Fibroblast of skin of back (primary cell): ENCODE data around the gene UBA52.

Source experiments
- DNase-seq: peaks from one replicate; pipeline ENCODE4 v3.0.0-alpha.2; 2013

The UBA52 gene

DNA sequence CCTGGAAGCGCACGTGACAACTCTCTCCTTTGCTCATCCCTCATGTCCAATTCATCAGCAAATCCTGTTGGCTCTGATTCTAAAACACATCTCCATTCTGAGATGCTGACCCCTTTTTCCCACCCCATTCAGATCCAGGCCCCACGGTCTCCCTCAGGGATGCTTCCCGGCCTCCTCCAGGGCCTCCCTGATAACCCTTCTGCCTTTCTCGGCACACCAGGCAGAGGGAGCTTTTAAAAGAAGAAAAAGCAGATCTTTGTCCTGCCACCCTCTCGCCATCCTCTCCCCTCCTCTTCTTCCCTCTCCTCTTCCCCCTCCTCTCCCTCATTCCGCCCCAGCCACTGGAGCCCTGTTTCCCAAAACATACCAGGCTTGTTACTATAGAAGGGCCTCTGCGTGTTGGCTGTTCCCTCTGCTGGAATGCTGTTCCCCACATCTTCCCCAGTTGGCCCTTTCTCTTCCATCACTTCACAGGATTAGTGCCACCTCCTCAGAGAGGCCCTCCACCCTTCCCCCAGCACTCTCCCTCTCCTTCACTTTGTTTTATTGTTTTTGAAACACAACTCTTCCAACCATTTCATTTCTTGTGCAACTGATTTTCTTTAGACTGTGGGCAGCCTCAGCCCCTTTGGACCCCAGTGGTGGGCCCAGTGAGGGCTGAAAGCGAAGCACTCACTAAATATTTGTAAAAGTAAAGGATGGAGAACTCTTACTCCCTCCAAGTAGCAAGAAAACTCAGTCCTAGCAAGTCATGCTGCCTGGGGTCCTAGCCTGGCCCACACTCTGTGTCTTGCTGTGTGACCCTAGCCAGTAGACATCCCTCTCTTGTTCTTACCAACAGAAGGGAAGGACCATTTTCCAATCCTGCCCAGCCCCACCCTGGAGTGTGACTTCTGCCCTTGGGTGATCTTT lies 37.4 kb downstream of the UBA52 start:
- no peak for DNase-seq

DNA sequence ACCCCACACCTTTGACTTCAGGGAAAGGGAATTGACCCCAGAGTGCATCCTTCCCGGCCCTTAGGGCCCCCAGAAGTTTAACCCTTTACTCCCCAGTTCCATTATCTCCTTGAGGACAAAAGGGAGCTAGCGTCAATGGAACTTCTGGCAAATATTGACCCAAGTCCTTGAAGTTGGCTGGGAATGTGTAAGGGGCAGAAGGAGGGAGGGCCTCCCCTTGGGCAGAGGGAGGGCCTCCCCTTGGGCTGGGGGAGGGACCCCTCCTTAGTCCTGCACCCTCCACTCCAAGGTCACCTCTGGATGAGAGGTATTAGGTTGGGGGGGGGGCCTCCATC lies 38.0 kb downstream of the UBA52 start:
- DNase-seq = no peak

DNA sequence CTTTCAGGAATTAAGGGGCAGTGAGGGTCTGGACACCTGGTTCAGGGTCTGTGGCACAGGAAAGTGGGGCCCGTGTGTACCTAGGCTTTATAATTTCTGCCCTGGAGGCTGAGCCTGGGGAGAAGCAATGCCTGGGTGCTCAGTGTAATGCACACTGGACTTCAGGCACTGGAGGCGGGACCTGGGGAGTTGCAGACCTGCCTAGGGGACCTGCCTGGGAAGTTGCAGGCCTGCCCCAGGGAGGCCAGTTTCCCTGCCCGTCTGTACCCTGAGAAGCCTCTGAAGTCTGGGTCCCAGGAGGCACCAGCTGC lies 38.5 kb downstream of the UBA52 start:
- DNase-seq = no peak

DNA sequence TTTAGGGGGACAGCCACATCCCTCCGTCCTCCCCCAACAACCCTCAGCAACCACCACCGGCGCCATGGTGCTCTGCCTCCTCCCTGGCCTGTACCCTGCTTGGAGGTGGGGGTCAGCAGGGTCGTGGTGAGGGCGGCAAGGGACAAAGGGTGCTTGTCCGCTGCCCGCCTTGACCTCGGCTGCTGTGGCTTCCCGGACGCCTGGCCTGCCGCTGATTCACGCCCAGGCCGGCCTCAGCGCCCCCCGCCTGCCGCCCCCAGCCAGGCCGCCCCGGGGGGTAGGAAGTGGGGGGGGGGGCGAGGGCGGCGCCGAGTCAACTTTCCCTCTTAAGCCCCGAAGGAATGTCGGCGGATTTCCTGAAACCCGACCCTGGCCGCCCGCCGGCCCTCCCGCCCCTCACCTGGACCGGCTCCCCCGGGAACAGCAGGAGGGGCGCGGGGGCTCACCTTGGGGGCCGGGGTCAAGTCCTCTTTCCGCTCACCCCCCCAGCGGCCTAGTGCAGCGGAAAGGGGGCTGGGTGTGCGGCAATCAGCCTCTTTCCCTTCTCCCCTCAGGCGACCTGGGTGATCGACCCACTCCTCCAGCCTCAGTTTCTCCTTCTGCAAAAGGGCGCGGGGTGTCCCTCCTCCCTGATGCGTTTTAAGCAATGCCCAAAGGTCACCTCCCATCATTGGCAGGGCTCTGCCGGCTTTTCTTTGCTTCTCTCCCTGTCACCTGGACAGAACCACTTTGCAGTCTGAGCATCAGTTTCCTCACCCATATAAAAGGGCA lies 39.1 kb downstream of the UBA52 start:
- no peak for DNase-seq

DNA sequence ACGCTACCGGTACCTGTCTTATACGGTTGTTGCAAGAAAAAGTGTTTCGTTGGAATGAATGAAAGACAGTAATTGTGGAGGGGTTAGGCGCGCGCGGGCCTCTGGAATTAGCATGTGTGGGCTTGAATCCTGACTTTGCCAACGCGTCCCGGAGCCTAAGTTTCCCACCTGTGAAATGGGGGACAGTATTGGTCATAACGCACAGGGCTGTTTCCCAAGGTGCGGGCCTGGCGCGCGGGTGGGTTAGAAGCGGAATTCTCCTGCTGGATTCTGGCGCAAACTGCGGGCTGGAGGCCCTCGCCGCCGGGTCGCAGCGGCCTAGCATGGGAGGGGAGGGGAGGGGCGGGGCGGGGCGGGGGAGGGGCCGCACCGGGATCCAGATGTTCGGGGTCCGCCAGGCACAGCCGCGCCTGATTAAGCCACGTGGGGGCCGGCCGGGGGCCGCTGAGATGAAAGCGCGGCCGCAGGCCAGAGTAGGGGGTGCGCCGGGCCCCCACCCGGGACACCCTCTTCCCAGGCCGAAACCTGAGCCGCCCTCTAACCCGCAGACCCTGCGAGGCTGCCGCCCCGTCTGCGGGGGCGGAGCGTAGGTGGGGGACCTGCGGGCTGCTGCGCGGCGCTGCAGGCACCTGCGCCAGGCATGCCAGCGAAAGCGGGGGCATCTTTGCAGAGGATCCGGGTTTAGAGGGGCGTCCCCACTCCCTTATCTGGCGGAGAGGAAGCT lies 39.8 kb downstream of the UBA52 start:
- no peak for DNase-seq

GRCh38 chr19:18612051-18612771 lies 40.6 kb downstream of the UBA52 start:
- no peak for DNase-seq

DNA sequence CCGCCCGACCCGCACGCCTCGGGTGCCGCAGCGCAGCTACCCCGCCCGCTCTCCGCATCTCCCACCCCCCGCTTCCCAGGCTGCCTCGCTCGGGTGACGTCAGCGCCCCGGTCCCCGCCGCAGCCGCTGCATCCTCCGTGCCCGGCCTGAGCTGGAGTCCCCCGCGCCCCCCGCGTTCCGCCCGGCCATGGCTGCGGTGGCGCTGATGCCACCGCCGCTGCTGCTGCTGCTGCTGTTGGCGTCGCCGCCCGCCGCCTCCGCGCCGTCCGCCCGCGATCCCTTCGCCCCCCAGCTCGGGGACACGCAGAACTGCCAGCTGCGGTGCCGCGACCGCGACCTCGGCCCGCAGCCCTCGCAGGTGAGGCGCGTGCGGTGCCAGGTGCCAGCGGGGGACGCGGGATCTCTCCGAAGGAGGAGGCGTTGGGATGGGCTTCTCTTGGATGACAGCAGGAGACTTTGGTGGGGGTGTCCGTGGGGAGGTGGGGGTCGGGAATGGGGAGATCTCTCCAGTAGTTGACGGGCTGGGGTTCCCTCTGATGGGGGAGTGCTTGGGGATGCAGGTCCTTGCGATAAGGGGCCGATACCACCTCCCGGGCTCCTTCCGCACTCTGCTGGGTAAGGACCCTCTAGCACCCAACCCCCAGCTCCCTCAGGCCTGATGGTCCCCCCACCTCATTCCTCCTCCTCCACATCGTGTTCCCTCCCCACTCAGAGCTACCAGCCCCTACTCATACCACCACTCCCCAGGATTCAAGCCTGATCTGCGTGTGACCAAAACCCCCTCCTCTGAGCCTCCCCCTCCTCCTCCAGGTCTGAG lies 41.3 kb downstream of the UBA52 start, which contains the start of gene TMEM59L:
Gene TMEM59L (plus strand): TSS at position 99 of the 817 bp plus-strand sequence. CDS start 89 bp downstream, at position 188.
- DNase-seq = no peak

- DNase-seq = no peak
These were observed 42.1 kb downstream of the UBA52 start for GRCh38 chr19:18613589-18614234.

GRCh38 chr19:18616023-18616422 lies 44.4 kb downstream of the UBA52 start:
- DNase-seq = no peak

DNA sequence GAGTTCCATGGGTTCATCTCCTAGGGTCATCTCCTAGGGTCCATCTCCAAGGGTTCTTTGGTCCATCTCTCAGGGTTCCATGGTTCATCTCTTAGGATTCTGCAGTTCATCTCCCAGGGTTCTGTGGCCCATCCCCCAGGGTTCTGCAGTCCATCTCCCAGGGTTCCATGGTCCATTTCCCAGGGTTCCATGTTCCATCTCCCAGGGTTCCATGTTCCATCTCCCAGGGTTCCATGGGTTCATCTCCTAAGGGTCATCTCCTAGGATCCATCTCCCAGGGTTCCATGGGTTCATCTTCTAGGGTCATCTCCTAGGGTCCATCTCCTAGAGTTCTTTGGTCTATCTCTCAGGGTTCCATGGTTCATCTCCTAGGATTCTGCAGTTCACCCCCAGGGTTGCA lies 45.9 kb downstream of the UBA52 start:
- no peak for DNase-seq

DNA sequence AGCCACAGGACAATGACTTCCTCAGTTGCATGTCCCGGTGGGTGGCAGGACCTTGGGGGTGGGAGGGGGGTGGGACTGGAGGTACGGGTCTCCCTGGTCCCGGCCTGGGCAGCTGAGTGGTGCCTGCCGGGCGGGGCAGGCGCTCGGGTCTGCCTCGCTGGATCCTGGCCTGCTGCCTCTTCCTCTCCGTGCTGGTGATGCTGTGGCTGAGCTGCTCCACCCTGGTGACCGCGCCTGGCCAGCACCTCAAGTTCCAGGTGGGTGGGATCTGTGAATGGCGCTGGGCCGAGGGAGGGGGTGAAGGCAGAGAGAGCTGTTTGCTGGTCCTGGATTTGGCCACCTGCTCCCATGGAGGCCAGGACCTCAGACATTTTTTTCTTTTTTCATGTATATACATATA lies 46.6 kb downstream of the UBA52 start:
- DNase-seq = no peak

GRCh38 chr19:18620311-18620710 lies 48.7 kb downstream of the UBA52 start:
- DNase-seq = no peak

- no peak for DNase-seq
These were observed 49.2 kb downstream of the UBA52 start for GRCh38 chr19:18620902-18621301.

GRCh38 chr19:18626906-18627305 lies 55.2 kb downstream of the UBA52 start:
- no peak for DNase-seq
